Ascending aorta (tissue), 2 donors: ENCODE measurements around the gene LRRC45. TPM values are rescaled to one million over a fixed set of nuclear protein-coding genes. Genes with fewer than 3 reads are reported as not detected.
"Not testable (repeated sequence)": the region's sequence is repeated elsewhere in the genome, so short reads cannot be mapped to it uniquely, and the experiment has no call there.

Experiments
- DNase-seq, 2 donors: peaks; one replicate each; pipeline ENCODE4 v3.0.0-alpha.2; 2019; ENCODE audit warnings: low spot score in 2 of 2
- H3K27ac ChIP-seq, 2 donors: fragments of 200-600 bp; sonication (generic); one replicate each; pipeline ENCODE4 v1.5.1; 2016 to 2017; ENCODE audit warnings: mild to moderate bottlenecking in 1 of 2
- H3K27me3 ChIP-seq: fragments of 200-600 bp; sonication (generic); one replicate; pipeline ENCODE4 v1.5.1; 2017
- H3K36me3 ChIP-seq, 2 donors: fragments of 200-600 bp; sonication (generic); one replicate each; pipeline ENCODE4 v1.5.1; 2016
- H3K4me1 ChIP-seq, 2 donors: fragments of 200-600 bp; sonication (generic); one replicate each; pipeline ENCODE4 v1.5.1; 2016 to 2017; ENCODE audit warnings: mild to moderate bottlenecking in 1 of 2
- H3K4me3 ChIP-seq, 2 donors: fragments of 200-600 bp; sonication (generic); one replicate each; pipeline ENCODE4 v1.5.1; 2016 to 2017; ENCODE audit warnings: mild to moderate bottlenecking in 1 of 2
- H3K9me3 ChIP-seq, 2 donors: fragments of 200-600 bp; sonication (generic); one replicate each; pipeline ENCODE4 v1.5.1; 2016
- CTCF ChIP-seq, 3 experiments: fragments of 200-600 bp in 2 of 3; fragments of 450-650 bp in 1 of 3; sonication (generic) in 2 of 3; IDR thresholded peaks; one replicate each; pipeline ENCODE4 v1.5.1; 2016 to 2019; ENCODE audit warnings: antibody characterized with exemption in 3 of 3, mild to moderate bottlenecking in 1 of 3, moderate library complexity in 1 of 3
- intact Hi-C: fragments of 100-400 bp; cut with DNase I; formaldehyde crosslinking; loops from one replicate; pipeline ENCODE4 v1.15.1; 2023
- total RNA-seq: library from RNA; depleted of rRNA; stranded (reverse); fragments of >200 nt; gene quantifications from one replicate; pipeline ENCODE4 v1.1.0, GENCODE V29; 2016

The LRRC45 gene
- total RNA-seq, 1 donor from 2014 or later, result 2.0 TPM

GRCh38 chr17:81980122-81980521 lies 43.0 kb upstream of the LRRC45 start:
- Histone ChIP-seq H3K4me1 (peaks cover 4 to 11% of the 10 kb centered on the region in 2 donors), H3K27me3 (no peaks in the 10 kb centered on the region), H3K36me3 (peaks cover 3 to 22% of the 10 kb centered on the region in 2 donors), H3K9me3 (no peaks in the 10 kb centered on the region), H3K4me3 (no peak overlapping the region), H3K27ac (no peak overlapping the region)
- no peak for TF ChIP-seq CTCF (IDR thresholded peaks at IDR 0.05)
- DNase-seq, result no peak
- intact Hi-C loops, result no loop called here

GRCh38 chr17:81980707-81981343 lies 42.3 kb upstream of the LRRC45 start:
- Histone ChIP-seq H3K36me3 (peaks cover 11 to 29% of the 10 kb centered on the region in 2 donors), H3K4me3 (no peak overlapping the region)
- no peak for TF ChIP-seq CTCF (IDR thresholded peaks at IDR 0.05)

GRCh38 chr17:81981511-81981910 lies 41.6 kb upstream of the LRRC45 start:
- Histone ChIP-seq H3K36me3 (peaks cover 11 to 36% of the 10 kb centered on the region in 2 donors), H3K4me1 (peaks cover 4 to 11% of the 10 kb centered on the region in 2 donors)
- H3K27me3 ChIP-seq, H3K9me3 ChIP-seq, H3K4me3 ChIP-seq, H3K27ac ChIP-seq, intact Hi-C loops, DNase-seq: not testable (repeated sequence)

More at GRCh38 chr17:81980707-81981343, 42.3 kb upstream of the LRRC45 start:
- H3K9me3 ChIP-seq, result no peaks in the 10 kb centered on the region
- no peaks in the 10 kb centered on the region for H3K27me3 ChIP-seq
- no peak overlapping the region for H3K27ac ChIP-seq
- intact Hi-C loops, result no loop called here
- peaks cover 4 to 11% of the 10 kb centered on the region in 2 donors for H3K4me1 ChIP-seq
- no peak for DNase-seq

- intact Hi-C loops, result no loop called here
- DNase-seq, result no peak
- Histone ChIP-seq H3K4me1 (peaks cover 4 to 8% of the 10 kb centered on the region in 2 donors), H3K27me3 (no peaks in the 10 kb centered on the region), H3K4me3 (no peak overlapping the region), H3K9me3 (no peaks in the 10 kb centered on the region), H3K27ac (no peak overlapping the region), H3K36me3 (peaks cover 11 to 47% of the 10 kb centered on the region in 2 donors)
- no peak for TF ChIP-seq CTCF (IDR thresholded peaks at IDR 0.05)
Measured at GRCh38 chr17:81983011-81983638, 40.0 kb upstream of the LRRC45 start.

- no peak for DNase-seq
- no peak for TF ChIP-seq CTCF (IDR thresholded peaks at IDR 0.05)
- no peaks in the 10 kb centered on the region for H3K27me3 ChIP-seq
- peaks cover 11 to 51% of the 10 kb centered on the region in 2 donors for H3K36me3 ChIP-seq
- no peak overlapping the region for H3K4me3 ChIP-seq
- intact Hi-C loops, result no loop called here
- no peak overlapping the region for H3K27ac ChIP-seq
- peaks cover 0 to 1% of the 10 kb centered on the region in 2 donors for H3K4me1 ChIP-seq
- H3K9me3 ChIP-seq, result no peaks in the 10 kb centered on the region
Measured at GRCh38 chr17:81983639-81984373, 39.3 kb upstream of the LRRC45 start.
